SKM-1 (cell line): Measurements from ENCODE around the gene ACTA1.
"Not testable (repeated sequence)": the region's sequence is repeated elsewhere in the genome, so short reads cannot be mapped to it uniquely, and the experiment has no call there.

Experiments used
- DNase-seq: peaks from one replicate; lab custom pipeline; 2025; ENCODE audit not compliant: unreplicated experiment; lab: John Stamatoyannopoulos, UW

The ACTA1 gene

GRCh38 chr1:229409616-229410369 is 24.1 kb downstream of the ACTA1 start:
- no peak for DNase-seq

GRCh38 chr1:229408458-229409037 is 25.3 kb downstream of the ACTA1 start:
- DNase-seq = no peak

GRCh38 chr1:229407206-229408026 is 26.5 kb downstream of the ACTA1 start:
- no peak for DNase-seq

DNA sequence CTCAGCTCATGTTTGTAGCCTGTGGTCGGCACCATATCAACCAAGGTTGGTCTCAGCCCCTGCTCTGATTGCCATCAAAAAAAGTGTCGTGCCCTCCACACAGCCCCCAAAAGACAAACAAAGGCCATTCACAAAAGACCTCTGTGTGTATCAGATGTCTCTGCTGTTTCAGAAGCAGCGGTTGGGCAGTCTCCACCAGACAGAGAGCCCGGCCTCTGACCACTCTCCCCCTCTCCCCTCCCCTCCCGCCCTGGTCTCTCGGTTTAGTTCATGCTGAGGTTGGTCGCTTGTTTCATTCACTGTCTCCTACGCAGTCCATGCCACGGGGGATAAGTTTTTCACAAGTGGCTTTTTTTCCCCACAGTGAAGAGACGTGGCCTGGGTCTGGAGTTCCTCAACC is 27.1 kb downstream of the ACTA1 start:
- DNase-seq = no peak

GRCh38 chr1:229403573-229403972 is 30.3 kb downstream of the ACTA1 start:
- DNase-seq = no peak

GRCh38 chr1:229402993-229403392 is 30.9 kb downstream of the ACTA1 start:
- DNase-seq = no peak

DNA sequence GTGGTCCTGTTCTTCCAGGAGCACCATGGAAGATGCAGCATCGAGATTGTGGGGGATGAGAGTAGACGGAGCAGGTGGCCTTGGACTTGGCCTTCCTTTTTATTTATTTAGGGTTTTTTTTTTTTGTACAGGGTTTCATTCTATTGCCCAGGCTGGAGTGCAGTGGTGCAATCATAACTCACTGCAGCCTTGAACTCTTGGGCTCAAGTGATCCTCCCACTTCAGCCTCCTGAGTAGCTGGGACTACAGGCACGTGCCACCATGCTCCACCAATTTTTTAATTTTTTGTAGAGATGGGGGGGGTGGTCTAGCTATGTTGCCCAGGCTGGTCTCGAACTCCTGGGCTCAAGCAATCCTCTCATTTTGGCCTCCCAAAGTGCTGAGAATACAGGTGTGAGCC is 31.6 kb downstream of the ACTA1 start:
- not testable (repeated sequence) for DNase-seq

DNA sequence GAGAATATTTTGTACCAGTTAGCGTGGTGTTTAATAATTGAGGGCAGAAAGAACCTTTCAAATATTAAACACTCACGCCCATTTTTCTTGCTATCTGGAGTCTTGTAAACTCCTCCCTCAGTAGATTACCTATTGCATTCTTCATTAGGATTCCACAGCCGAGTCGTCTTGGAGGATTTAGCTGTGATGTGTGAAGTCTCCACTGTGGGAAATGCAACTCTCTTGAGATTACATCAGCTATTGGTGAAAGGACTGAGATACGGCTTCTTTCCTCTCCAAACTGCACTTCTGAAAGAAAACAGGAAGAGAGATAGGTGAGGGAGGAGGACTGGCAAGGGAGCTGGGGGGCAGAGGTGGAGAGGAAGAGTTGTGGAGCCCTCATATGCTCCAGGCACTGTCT is 36.1 kb downstream of the ACTA1 start:
- DNase-seq = no peak

DNA sequence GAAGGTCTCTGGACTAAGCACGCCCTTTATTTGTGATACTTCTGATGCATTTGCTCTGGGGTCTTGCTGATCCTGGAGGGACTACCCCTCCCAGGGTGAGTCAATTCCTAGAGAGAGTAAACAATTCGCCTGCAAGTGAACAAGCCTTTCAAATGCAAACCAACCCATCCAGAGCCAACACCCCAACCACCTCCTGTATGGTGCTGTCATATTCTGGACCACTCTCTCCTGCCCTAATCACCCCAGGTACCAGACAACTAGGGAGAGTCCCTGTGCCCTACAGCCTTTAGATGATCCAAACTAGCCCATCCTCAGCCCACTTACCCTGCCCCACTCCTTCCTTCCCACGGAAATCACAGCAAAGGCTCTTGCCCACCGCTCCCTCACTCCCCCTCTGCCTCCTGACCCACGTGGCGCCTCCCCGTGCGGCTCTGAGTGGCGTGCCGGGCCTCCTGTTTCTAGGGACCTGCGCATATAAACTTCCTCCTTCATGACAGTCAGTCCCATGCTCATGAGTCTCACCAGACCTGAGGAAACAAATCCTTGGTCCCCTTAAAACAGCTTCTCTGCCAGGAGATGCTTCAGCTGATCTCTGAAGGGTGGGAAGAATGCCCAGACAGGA is 37.2 kb downstream of the ACTA1 start:
- no peak for DNase-seq

DNA sequence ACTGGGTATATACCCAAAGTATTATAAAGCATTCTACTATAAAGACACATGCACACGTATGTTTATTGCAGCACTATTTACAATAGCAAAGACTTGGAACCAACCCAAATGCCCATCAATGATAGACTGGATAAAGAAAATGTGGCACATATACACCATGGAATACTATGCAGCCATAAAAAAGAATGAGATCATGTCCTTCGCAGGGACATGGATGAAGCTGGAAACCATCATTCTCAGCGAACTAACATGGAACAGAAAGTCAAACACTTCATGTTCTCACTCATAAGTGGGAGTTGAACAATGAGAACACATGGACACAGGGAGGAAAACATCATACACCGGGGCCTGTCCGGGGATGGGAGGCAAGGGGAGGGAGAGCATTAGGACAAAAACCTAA is 39.4 kb downstream of the ACTA1 start:
- not testable (repeated sequence) for DNase-seq

- no peak for DNase-seq
Measured at GRCh38 chr1:229392936-229393335, 41.0 kb downstream of the ACTA1 start.

DNA sequence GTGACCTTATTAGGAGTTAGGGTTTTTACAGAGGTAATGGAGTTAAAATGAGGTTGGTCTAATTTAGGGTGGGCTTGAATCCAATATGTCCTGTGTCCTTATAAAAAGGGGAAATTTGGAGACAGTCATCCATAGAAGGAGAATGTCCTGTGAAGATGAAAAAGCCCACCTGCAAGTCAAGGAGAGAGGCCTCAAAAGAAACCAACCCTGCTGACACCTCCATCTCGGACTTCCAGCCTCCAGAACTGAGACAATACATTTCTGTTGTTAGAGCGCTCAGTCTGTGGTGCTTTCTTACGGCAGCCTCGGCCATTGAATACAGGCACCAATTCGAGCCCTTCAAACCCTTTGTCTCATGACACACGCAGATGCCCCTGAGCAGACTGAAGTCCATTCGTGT is 43.8 kb downstream of the ACTA1 start:
- no peak for DNase-seq

DNA sequence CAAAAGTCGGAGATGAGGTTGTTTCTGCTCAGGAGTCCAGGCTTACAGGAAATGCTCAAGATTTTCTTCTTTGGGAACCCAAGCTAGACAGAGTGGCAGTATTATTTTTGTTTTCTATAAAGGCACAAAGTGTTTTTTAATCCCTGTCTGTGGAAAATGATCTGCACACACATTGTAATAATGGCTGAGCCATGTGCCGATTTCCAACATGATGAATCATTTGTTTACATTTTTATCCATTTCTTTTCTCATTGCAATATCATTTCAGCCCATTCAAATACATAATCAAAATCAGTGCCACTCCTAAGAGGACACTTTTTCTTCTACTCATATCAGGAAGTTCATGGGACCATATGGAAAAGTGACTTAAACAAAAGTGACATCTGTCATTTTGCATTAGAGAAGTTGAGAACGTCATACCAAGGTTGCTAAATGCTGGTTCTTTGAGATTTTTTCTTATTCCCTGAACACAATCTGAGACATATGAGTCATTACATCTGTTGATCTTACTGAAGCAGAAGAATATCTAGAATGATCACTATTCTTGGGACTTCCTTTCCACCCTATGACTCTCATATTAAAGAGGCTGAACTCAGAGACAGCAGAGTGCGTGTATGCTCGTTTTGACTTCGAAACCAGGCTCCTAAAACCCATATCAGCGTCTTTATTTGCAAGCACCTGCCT is 44.9 kb downstream of the ACTA1 start:
- no peak for DNase-seq

GRCh38 chr1:229385853-229386456 is 47.9 kb downstream of the ACTA1 start:
- DNase-seq = no peak

DNA sequence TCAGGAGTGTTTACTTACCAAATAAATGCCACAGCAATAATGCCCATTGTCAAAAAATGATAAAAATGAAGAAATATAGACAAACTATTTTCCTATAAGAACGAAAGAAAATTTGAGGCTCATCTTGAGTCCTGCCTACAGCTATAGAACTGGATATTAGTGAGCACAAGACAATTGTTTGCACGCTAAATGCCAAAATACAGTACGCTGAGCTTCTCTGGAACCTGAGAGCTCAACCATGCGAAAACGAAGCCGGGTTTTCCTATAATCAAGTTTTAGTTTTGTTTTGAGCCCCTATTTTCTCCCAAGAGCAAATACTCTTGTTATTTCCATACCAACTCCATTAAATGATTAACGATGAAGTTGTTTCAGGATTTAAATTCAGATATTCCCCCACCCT is 49.1 kb downstream of the ACTA1 start:
- no peak for DNase-seq

- DNase-seq = no peak
Measured at GRCh38 chr1:229383961-229384360, 49.9 kb downstream of the ACTA1 start.

- DNase-seq = no peak
Measured at GRCh38 chr1:229383188-229383587, 50.7 kb downstream of the ACTA1 start.
